Brain microvascular endothelial cell (primary cell): Measurements from ENCODE around the gene DCLK1.
A peak's percentile ranks its signal among the peaks of the same experiment; 100 is the strongest.

ENCODE experiments used
- DNase-seq: peaks from one replicate; pipeline ENCODE4 v3.0.0-alpha.2; 2020
- H3K27ac ChIP-seq: fragments of 250-450 bp; sonication (Bioruptor Pico); 2 replicates; pipeline ENCODE4 v1.5.1; 2020; ENCODE audit warnings: mild to moderate bottlenecking, moderate library complexity
- H3K27me3 ChIP-seq: fragments of 250-450 bp; sonication (Bioruptor Pico); replicated peaks from 2 replicates; pipeline ENCODE4 v1.5.1; 2020; ENCODE audit warnings: mild to moderate bottlenecking
- H3K36me3 ChIP-seq: fragments of 250-450 bp; sonication (Bioruptor Pico); replicated peaks from 2 replicates; pipeline ENCODE4 v1.5.1; 2020; ENCODE audit warnings: mild to moderate bottlenecking
- H3K4me3 ChIP-seq: 2 replicates; pipeline ENCODE4 v1.5.1; 2011; ENCODE audit warnings: low read depth, mild to moderate bottlenecking, control low read depth, low read length, moderate library complexity
- CTCF ChIP-seq: IDR thresholded peaks from 2 replicates; pipeline ENCODE4 v1.5.1; 2011; ENCODE audit warnings: low read depth, mild to moderate bottlenecking, moderate library complexity, low read length, control low read depth, inconsistent platforms; ENCODE audit errors: missing control alignments
- in situ Hi-C: cut with HindIII; loops from 2 replicates; pipeline ENCODE4 v1.10.0; 2017; ENCODE audit warnings: low sequenced_read_pairs, low pct_ligation_motif_present

DCLK1 gene

GRCh38 chr13:35793823-35794222 is 337.4 kb downstream of the DCLK1 start:
- in situ Hi-C loops = no loop called here
- no peak for DNase-seq
- Histone ChIP-seq H3K27me3 (no peaks in the 10 kb centered on the region), H3K36me3 (no peaks in the 10 kb centered on the region), H3K27ac (no peak overlapping the region), H3K4me3 (no peak overlapping the region)
- no peak for TF ChIP-seq CTCF

GRCh38 chr13:35792911-35793310 is 338.3 kb downstream of the DCLK1 start:
- no peak for TF ChIP-seq CTCF
- H3K4me3 ChIP-seq = no peak overlapping the region
- H3K36me3 ChIP-seq = no peaks in the 10 kb centered on the region
- no peak overlapping the region for H3K27ac ChIP-seq
- DNase-seq = no peak
- in situ Hi-C loops = no loop called here
- H3K27me3 ChIP-seq = no peaks in the 10 kb centered on the region

- Histone ChIP-seq H3K27ac (no peak overlapping the region), H3K36me3 (no peaks in the 10 kb centered on the region), H3K4me3 (no peak overlapping the region), H3K27me3 (no peaks in the 10 kb centered on the region)
- no peak for DNase-seq
- no peak for TF ChIP-seq CTCF
- in situ Hi-C loops = no loop called here
These were observed 339.2 kb downstream of the DCLK1 start for GRCh38 chr13:35792021-35792420.

GRCh38 chr13:35791184-35791851 is 339.9 kb downstream of the DCLK1 start:
- no peaks in the 10 kb centered on the region for H3K27me3 ChIP-seq
- no peak for TF ChIP-seq CTCF
- no peaks in the 10 kb centered on the region for H3K36me3 ChIP-seq
- no peak for DNase-seq
- in situ Hi-C loops = no loop called here
- no peak overlapping the region for H3K4me3 ChIP-seq
- no peak overlapping the region for H3K27ac ChIP-seq

GRCh38 chr13:35789335-35790165 is 341.6 kb downstream of the DCLK1 start:
- no peak overlapping the region for H3K4me3 ChIP-seq
- peak; percentile 44 for TF ChIP-seq CTCF
- in situ Hi-C loops = no loop called here
- H3K27me3 ChIP-seq = no peaks in the 10 kb centered on the region
- DNase-seq = peak; percentile 11
- H3K36me3 ChIP-seq = no peaks in the 10 kb centered on the region
- H3K27ac ChIP-seq = no peak overlapping the region
